ENCODE results near the gene MAP4.

The MAP4 gene

GRCh38 chr3:47899495-47900108 is 116.6 kb downstream of the MAP4 start:
- no peak; the same call in 2 of the 3 replicates for ATAC-seq
- no peak for TF ChIP-seq ARNTL (CRISPR knock-in tag; IDR thresholded peaks at IDR 0.05; ENCODE audit: borderline replicate concordance, low read depth)

GRCh38 chr3:47897954-47898353 is 118.3 kb downstream of the MAP4 start:
- no peak for ATAC-seq
- TF ChIP-seq CSDC2 (CRISPR knock-in tag; IDR thresholded peaks at IDR 0.05) (no peak), OSR1 (CRISPR knock-in tag; IDR thresholded peaks at IDR 0.05) (no peak), ZC3H10 (CRISPR knock-in tag; IDR thresholded peaks at IDR 0.05) (no peak), ARNTL (CRISPR knock-in tag; IDR thresholded peaks at IDR 0.05; ENCODE audit: borderline replicate concordance, low read depth) (no peak), PATZ1 (CRISPR knock-in tag; IDR thresholded peaks at IDR 0.05; ENCODE audit: borderline replicate concordance) (no peak), RARB (CRISPR knock-in tag; IDR thresholded peaks at IDR 0.05) (no peak), GLIS3 (CRISPR knock-in tag; IDR thresholded peaks at IDR 0.05) (no peak), ZFP30 (CRISPR knock-in tag; IDR thresholded peaks at IDR 0.05) (no peak)

GRCh38 chr3:47896736-47897135 is 119.5 kb downstream of the MAP4 start:
- TF ChIP-seq GLIS3 (CRISPR knock-in tag; IDR thresholded peaks at IDR 0.05) (no peak), ZNF565 (CRISPR knock-in tag; conservative IDR thresholded peaks at IDR 0.05; ENCODE audit: low read depth) (no peak), SNAI2 (CRISPR knock-in tag; IDR thresholded peaks at IDR 0.05) (no peak), ESRRG (CRISPR knock-in tag; IDR thresholded peaks at IDR 0.05) (no peak), ARNTL (CRISPR knock-in tag; IDR thresholded peaks at IDR 0.05; ENCODE audit: borderline replicate concordance, low read depth) (no peak), TSHZ2 (CRISPR knock-in tag; IDR thresholded peaks at IDR 0.05) (no peak)
- no peak for ATAC-seq

GRCh38 chr3:47895241-47895640 is 121.0 kb downstream of the MAP4 start:
- no peak for TF ChIP-seq OSR1 (CRISPR knock-in tag; IDR thresholded peaks at IDR 0.05)
- TF ChIP-seq ZNF565 (CRISPR knock-in tag; conservative IDR thresholded peaks at IDR 0.05; ENCODE audit: low read depth): no peak
- no peak for TF ChIP-seq POU6F1 (CRISPR knock-in tag; IDR thresholded peaks at IDR 0.05; ENCODE audit: borderline replicate concordance, low read depth)
- no peak for TF ChIP-seq PATZ1 (CRISPR knock-in tag; IDR thresholded peaks at IDR 0.05; ENCODE audit: borderline replicate concordance)
- TF ChIP-seq CREB5 (CRISPR knock-in tag; IDR thresholded peaks at IDR 0.05; ENCODE audit: low read depth): no peak
- no peak for ATAC-seq
